Ramos (cell line): ENCODE results near the gene LARGE1.

ENCODE experiments used
- in situ Hi-C: fragments of 300-500 bp; cut with MboI; formaldehyde crosslinking; loops from one replicate; pipeline ENCODE4 v1.14.3; 2022; ENCODE audit warnings: low sequenced_read_pairs; ENCODE audit not compliant: unreplicated experiment

Gene LARGE1

GRCh38 chr22:33519974-33520903, 400.0 kb downstream of the LARGE1 start:
- in situ Hi-C loops: loop anchor here (5.0 to 10.0 kb wide), 4 partner anchors 57 to 585 kb away; no protein-coding TSS in a partner anchor

GRCh38 chr22:33519071-33519973, 401.0 kb downstream of the LARGE1 start:
- in situ Hi-C loops: loop anchor here (5.0 to 10.0 kb wide), 3 partner anchors 217 to 585 kb away; no protein-coding TSS in a partner anchor

- in situ Hi-C loops: loop anchor here (5.0 to 10.0 kb wide), 3 partner anchors 216 to 586 kb away; no protein-coding TSS in a partner anchor
These were observed 401.9 kb downstream of the LARGE1 start for GRCh38 chr22:33518405-33518804.

DNA sequence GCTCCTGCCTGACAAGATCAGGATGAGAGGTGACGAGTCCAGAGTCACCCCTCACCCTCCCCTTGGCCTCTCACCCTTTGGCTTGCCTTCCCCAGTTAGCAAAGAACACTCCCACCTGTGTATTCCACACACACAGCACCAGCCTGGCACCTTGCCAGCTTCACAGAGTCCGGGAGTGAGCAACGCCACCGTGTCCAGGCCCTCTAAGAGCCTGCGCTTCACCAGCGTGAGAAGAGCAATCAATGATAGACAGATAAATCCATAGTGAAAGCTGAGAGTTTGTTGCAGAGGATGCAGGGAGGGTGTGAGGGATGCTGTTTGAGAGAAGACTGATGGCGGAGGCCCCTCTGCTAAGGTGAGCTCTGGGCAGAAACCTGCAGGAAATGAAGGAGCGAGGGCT, 404.5 kb downstream of the LARGE1 start:
- in situ Hi-C loops: loop anchor here (5.0 to 10.0 kb wide), 3 partner anchors 213 to 589 kb away; no protein-coding TSS in a partner anchor

DNA sequence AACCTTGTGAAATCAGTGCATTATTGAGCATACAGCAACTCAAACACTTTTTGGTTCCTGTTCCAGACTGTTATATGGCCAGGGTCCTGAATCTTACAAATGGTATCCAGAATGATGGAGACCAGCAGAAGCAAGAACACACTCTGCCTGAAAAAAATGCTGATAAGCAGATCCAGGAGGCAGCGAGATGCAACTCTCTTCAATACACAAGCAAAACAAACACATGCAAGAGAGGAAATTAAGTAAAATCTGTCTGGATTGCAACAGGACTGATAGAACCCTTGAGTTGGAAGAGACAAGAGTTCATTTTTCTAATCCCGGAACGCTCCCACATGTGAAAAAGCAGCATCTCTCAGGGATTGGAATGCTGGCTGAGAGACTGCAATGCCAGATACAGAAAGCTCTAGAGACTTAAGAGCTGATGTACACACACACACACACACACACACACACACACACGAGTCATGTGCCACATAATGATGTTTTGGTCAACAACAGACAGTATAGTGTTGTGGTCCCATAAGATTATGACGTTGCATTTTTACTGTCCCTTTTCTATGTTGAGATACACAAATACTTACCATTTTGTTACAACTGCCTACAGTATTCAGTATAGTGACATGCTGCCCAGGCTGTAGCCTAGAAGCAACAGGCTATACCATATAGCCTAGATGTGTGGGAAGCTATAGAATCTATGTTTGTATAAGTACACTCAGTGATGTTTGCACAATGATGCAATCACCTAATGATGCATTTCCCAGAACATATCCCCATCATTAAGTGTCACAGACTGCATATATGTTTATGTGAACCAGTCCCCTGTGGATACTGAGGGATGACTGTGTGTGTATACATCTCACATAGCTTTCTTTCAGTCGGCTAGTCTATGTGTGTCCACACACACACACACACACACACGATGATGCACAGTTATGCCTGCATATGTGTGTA, 406.6 kb downstream of the LARGE1 start:
- in situ Hi-C loops: loop anchor here (10.0 kb wide), 1 partner anchor 591 kb away; no protein-coding TSS in a partner anchor

DNA sequence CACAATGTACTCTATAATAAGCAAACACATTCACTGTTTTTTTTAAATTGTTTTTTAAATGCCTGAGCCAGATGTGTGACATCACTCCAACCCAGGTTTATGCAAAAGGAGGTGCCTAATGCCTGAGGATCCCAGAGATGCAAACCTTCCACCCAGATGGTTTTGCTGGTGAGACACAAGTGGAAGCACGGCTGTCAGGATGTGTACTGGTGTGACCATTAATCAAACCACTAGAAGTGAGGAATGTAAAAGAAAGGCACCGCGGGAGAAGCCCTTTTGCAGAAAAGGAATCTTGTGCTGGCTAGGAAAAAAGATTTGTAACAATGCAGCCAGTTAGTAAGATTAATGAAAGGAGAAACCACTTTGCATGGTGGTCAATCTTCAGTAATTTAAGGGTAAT, 407.4 kb downstream of the LARGE1 start:
- in situ Hi-C loops: loop anchor here (10.0 kb wide), 1 partner anchor 592 kb away; no protein-coding TSS in a partner anchor

DNA sequence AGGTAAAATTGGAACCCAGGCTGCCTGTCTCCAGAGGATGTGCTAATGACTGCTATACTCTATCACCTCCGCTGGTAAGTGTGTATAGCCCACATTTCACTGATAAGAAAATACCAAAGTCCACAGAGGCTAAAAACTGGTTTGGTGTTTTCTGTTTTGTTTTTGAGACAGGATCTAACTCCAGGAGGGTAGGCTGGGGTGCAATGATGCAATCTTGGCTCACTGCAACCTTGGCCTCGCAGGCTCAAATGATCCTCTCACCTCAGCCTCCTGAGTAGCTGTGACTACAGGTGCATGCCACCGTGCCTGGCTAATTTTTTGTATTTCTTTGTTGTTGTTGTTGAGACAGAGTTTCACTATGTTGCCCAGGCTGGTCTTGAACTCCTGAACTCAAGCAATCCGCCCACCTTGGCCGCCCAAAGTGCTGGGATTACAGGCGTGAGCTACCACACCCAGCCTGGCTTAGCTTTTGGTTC, 409.8 kb downstream of the LARGE1 start:
- in situ Hi-C loops: loop anchor here (10.0 kb wide), 1 partner anchor 594 kb away; no protein-coding TSS in a partner anchor

GRCh38 chr22:33504941-33505625, 415.2 kb downstream of the LARGE1 start:
- in situ Hi-C loops: no loop called here

- in situ Hi-C loops: no loop called here
These were observed 424.2 kb downstream of the LARGE1 start for GRCh38 chr22:33496112-33496511.

DNA sequence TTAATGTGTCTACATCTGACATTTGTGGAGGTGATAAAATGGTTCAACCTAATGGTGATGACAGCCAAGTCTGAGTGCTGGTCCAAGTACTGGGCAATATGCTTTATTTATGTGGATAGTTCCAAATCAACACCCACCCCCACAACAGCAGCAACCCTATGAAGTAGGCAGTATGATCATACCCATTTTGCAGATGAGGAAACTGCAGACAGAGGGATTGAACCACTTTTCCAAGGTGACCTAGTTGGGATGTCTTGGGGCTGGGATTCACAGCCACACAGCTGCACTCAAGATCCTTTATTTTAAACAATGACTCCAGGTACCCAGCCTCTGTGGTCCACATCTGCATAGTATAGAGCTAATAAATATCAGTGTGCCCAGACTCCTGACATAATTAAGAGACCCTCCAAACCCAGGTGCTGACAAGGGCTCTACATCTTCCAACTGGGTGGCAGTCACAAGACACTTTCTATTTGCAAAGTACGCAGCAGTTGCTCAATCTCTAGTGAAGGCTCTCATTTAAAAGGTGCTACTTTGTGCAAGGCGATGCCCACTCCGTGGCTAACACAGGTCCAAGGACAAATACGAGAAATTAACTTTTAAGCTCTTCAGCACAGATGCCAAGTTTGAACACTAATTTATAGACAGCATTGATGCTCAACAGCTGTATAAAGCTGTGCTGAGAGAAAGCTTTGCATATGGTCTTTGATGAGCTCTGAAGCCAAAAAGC, 426.6 kb downstream of the LARGE1 start:
- in situ Hi-C loops: no loop called here

GRCh38 chr22:33492210-33492651, 428.0 kb downstream of the LARGE1 start:
- in situ Hi-C loops: no loop called here

GRCh38 chr22:33487041-33487716, 433.1 kb downstream of the LARGE1 start:
- in situ Hi-C loops: no loop called here

DNA sequence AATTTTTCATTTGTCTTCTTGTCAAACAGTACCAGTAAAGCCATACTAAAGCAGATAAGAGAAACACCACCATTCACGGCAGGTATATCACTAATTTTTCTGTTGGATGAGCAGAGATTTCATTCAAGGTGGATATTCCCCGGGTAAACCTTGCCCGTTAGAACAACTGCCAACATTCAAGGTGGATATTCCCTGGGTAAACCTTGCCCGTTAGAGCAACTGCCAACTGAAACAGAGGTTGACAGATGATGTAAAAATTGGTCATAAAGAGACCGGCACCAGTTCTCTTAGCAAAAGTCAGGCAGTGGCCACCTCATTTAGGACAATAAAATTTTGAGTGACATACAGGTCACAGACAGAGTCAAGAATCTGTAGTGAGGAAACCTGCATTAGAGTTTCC, 438.7 kb downstream of the LARGE1 start:
- in situ Hi-C loops: no loop called here

DNA sequence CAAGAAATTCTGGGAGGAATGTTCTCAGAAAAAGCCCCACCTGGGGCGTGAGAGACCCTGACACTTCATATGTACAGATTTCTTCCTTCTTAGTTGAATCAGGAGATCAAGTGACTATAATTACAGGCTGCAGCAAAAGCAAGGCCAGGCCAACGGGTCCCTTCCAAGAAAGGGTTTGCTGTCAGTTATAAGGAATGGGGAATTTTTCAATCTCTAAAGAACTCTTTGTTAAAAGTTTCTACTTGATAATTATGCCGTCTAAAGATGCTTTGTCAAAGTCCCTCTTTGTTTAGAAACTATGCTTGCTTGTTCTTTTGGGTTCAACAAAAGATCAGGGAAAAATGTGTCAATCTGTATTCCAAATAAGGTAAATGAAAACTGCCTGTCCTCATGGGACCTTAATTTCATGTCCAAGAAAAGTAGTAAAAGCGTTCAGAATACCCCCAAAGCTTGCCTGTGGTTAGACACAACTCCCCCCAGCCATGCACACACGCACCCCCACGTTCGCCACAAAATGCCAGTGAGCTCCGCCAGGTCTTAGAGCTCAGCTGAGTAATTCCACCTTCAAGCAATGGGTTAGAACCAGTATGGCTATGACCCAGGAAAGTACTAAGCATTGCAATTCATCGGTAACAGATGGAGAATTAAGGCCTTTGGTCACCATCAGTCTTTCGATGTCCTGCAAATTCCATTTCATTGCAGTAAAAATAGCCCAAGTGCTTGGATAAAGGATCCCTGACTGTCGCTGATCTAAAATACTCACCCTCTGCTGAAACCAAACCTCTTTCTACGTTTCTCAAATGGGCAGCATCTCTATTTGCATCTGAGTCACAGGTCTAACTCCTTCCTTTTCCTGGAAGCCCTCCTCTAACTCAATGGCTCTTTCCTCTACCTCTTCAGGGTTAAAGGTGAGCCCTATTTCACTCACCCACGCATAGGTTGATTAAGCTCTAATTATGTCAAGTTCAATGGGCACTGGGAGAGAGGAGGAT, 442.9 kb downstream of the LARGE1 start:
- in situ Hi-C loops: no loop called here

- in situ Hi-C loops: no loop called here
These were observed 443.6 kb downstream of the LARGE1 start for GRCh38 chr22:33476716-33477115.

DNA sequence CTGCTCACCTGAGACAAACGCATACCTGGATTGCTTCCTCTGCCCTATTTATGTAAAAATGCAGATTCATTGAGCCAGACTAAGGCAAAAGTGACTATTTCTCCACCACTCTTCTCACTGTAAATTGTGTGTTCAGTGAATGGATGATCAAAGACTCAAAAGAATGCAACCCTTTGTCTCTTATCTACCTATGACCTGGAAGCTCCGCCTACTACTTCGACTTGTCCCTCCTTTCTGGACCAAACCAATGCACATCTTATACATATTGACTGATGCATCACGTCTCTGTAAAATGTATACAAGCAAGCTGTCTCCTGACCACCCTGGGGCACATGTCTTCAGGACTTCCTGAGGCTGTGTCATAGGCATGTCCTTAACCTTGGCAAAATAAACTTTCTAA, 444.1 kb downstream of the LARGE1 start:
- in situ Hi-C loops: no loop called here
